A549 (cell line): Measurements from ENCODE around the gene OLIG2.

Source experiments
- BHLHE40 ChIP-seq: IDR thresholded peaks from 2 replicates; pipeline ENCODE4 v1.6.1; 2012; ENCODE audit warnings: low read depth, low read length, inconsistent platforms
- CHD2 ChIP-seq: fragments of 150-350 bp; IDR thresholded peaks from 2 replicates; pipeline ENCODE4 v1.6.1; 2014; ENCODE audit warnings: low read length; ENCODE audit not compliant: partially characterized antibody
- EP300 ChIP-seq, 2 experiments: fragments of >200 bp; sonication (Bioruptor Twin); formaldehyde crosslinking; IDR thresholded peaks; 2 replicates in 1 of 2; 3 replicates in 1 of 2; pipeline ENCODE4 v1.6.1; 2016 to 2017
- ESRRA ChIP-seq: fragments of 150-350 bp; IDR thresholded peaks from 2 replicates; pipeline ENCODE4 v1.6.1; 2014; ENCODE audit warnings: mild to moderate bottlenecking, low read length, borderline replicate concordance
- MYC ChIP-seq: IDR thresholded peaks from 2 replicates; pipeline ENCODE4 v1.6.1; 2012; ENCODE audit warnings: mild to moderate bottlenecking, inconsistent platforms, low read length, improper control_type of control experiment, borderline replicate concordance
- POLR2A ChIP-seq: IDR thresholded peaks from 2 replicates; pipeline ENCODE4 v1.6.1; 2012; ENCODE audit warnings: mild to moderate bottlenecking, low read length
- SREBF2 ChIP-seq: fragments of 450-650 bp; IDR thresholded peaks from 2 replicates; pipeline ENCODE4 v1.6.1; 2014; ENCODE audit warnings: mild to moderate bottlenecking, moderate library complexity
- ZFP36 ChIP-seq: fragments of 450-650 bp; IDR thresholded peaks from 2 replicates; pipeline ENCODE4 v1.6.1; 2014; ENCODE audit warnings: borderline replicate concordance; ENCODE audit not compliant: partially characterized antibody
- TF ChIP-seq, protein P1 (sequence below): fragments of >200 bp; sonication (Bioruptor Twin); formaldehyde crosslinking; IDR thresholded peaks from 3 replicates; pipeline ENCODE4 v1.5.1; 2016
- TF ChIP-seq, protein P2 (sequence below): fragments of 150-350 bp; IDR thresholded peaks from 2 replicates; pipeline ENCODE4 v1.6.1; 2014; ENCODE audit warnings: low read depth, mild to moderate bottlenecking, low read length
- TF ChIP-seq, protein P3 (sequence below): fragments of 250-450 bp; sonication (Bioruptor Pico); IDR thresholded peaks from 2 replicates; pipeline ENCODE4 v1.5.0; 2021; ENCODE audit warnings: mild to moderate bottlenecking, moderate library complexity, borderline replicate concordance
- TF ChIP-seq, protein P4 (sequence below): fragments of >200 bp; sonication (Bioruptor Twin); formaldehyde crosslinking; IDR thresholded peaks from 3 replicates; pipeline ENCODE4 v1.6.1; 2016

DNA sequence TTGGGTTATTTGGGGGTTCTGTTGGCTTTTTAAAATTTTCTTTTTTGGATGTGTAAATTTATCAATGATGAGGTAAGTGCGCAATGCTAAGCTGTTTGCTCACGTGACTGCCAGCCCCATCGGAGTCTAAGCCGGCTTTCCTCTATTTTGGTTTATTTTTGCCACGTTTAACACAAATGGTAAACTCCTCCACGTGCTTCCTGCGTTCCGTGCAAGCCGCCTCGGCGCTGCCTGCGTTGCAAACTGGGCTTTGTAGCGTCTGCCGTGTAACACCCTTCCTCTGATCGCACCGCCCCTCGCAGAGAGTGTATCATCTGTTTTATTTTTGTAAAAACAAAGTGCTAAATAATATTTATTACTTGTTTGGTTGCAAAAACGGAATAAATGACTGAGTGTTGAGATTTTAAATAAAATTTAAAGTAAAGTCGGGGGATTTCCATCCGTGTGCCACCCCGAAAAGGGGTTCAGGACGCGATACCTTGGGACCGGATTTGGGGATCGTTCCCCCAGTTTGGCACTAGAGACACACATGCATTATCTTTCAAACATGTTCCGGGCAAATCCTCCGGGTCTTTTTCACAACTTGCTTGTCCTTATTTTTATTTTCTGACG lies 3.1 kb downstream of the OLIG2 start:
- TF ChIP-seq, protein P1, sequence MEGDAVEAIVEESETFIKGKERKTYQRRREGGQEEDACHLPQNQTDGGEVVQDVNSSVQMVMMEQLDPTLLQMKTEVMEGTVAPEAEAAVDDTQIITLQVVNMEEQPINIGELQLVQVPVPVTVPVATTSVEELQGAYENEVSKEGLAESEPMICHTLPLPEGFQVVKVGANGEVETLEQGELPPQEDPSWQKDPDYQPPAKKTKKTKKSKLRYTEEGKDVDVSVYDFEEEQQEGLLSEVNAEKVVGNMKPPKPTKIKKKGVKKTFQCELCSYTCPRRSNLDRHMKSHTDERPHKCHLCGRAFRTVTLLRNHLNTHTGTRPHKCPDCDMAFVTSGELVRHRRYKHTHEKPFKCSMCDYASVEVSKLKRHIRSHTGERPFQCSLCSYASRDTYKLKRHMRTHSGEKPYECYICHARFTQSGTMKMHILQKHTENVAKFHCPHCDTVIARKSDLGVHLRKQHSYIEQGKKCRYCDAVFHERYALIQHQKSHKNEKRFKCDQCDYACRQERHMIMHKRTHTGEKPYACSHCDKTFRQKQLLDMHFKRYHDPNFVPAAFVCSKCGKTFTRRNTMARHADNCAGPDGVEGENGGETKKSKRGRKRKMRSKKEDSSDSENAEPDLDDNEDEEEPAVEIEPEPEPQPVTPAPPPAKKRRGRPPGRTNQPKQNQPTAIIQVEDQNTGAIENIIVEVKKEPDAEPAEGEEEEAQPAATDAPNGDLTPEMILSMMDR: no peak
- no peak for TF ChIP-seq ZFP36
- TF ChIP-seq POLR2A: no peak
- TF ChIP-seq, protein P2, sequence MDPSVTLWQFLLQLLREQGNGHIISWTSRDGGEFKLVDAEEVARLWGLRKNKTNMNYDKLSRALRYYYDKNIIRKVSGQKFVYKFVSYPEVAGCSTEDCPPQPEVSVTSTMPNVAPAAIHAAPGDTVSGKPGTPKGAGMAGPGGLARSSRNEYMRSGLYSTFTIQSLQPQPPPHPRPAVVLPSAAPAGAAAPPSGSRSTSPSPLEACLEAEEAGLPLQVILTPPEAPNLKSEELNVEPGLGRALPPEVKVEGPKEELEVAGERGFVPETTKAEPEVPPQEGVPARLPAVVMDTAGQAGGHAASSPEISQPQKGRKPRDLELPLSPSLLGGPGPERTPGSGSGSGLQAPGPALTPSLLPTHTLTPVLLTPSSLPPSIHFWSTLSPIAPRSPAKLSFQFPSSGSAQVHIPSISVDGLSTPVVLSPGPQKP: no peak
- no peak for TF ChIP-seq EP300 (IDR thresholded peaks at IDR 0.05)
- no peak for TF ChIP-seq CHD2
- TF ChIP-seq MYC: no peak
- TF ChIP-seq BHLHE40: no peak
- TF ChIP-seq, protein P3, sequence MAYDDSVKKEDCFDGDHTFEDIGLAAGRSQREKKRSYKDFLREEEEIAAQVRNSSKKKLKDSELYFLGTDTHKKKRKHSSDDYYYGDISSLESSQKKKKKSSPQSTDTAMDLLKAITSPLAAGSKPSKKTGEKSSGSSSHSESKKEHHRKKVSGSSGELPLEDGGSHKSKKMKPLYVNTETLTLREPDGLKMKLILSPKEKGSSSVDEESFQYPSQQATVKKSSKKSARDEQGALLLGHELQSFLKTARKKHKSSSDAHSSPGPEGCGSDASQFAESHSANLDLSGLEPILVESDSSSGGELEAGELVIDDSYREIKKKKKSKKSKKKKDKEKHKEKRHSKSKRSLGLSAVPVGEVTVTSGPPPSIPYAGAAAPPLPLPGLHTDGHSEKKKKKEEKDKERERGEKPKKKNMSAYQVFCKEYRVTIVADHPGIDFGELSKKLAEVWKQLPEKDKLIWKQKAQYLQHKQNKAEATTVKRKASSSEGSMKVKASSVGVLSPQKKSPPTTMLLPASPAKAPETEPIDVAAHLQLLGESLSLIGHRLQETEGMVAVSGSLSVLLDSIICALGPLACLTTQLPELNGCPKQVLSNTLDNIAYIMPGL (CRISPR knock-in tag): no peak
- TF ChIP-seq ESRRA: no peak
- TF ChIP-seq SREBF2: no peak
- TF ChIP-seq, protein P4, sequence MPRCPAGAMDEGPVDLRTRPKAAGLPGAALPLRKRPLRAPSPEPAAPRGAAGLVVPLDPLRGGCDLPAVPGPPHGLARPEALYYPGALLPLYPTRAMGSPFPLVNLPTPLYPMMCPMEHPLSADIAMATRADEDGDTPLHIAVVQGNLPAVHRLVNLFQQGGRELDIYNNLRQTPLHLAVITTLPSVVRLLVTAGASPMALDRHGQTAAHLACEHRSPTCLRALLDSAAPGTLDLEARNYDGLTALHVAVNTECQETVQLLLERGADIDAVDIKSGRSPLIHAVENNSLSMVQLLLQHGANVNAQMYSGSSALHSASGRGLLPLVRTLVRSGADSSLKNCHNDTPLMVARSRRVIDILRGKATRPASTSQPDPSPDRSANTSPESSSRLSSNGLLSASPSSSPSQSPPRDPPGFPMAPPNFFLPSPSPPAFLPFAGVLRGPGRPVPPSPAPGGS: no peak
